Muscle layer of colon (tissue), 2 donors: ENCODE measurements around the gene SRGAP3.
A peak's percentile ranks its signal among the peaks of the same experiment; 100 is the strongest.

ENCODE experiments used
- H3K27ac ChIP-seq: one replicate; pipeline ENCODE4 v1.7.0; 2013; ENCODE audit warnings: low read depth, mild to moderate bottlenecking, low read length, moderate library complexity
- H3K27me3 ChIP-seq, 2 donors: one replicate each; pipeline ENCODE4 v1.7.0; 2013; ENCODE audit warnings: low read length in 2 of 2, mild to moderate bottlenecking in 2 of 2; ENCODE audit not compliant: insufficient read depth in 2 of 2, control insufficient read depth in 1 of 2
- H3K36me3 ChIP-seq: one replicate; pipeline ENCODE4 v1.7.0; 2013; ENCODE audit warnings: mild to moderate bottlenecking, low read length; ENCODE audit not compliant: insufficient read depth
- H3K4me1 ChIP-seq: one replicate; pipeline ENCODE4 v1.7.0; 2013; ENCODE audit warnings: mild to moderate bottlenecking, low read length; ENCODE audit not compliant: insufficient read depth
- H3K4me3 ChIP-seq, 2 donors: one replicate each; pipeline ENCODE4 v1.7.0; 2013; ENCODE audit warnings: low read length in 2 of 2, low read depth in 1 of 2, mild to moderate bottlenecking in 1 of 2, moderate library complexity in 1 of 2
- H3K9ac ChIP-seq: one replicate; pipeline ENCODE4 v1.7.0; 2013; ENCODE audit warnings: low read length
- H3K9me3 ChIP-seq: one replicate; pipeline ENCODE4 v1.7.0; 2013; ENCODE audit warnings: mild to moderate bottlenecking, low read length
- donor health status: abdominal sarcoma.
- donor health status: Adenocarcinoma of cecum.

Gene SRGAP3

GRCh38 chr3:9135930-9136525 is 113.4 kb downstream of the SRGAP3 start:
- H3K9me3 ChIP-seq = no peaks in the 10 kb centered on the region
- no peak overlapping the region for H3K27ac ChIP-seq
- H3K4me3 ChIP-seq = peak overlapping the region; percentile 20 to 47
- no peaks in the 10 kb centered on the region for H3K36me3 ChIP-seq
- H3K27me3 ChIP-seq = no peaks in the 10 kb centered on the region
- no peak overlapping the region for H3K9ac ChIP-seq
- H3K4me1 ChIP-seq = no peaks in the 10 kb centered on the region

GRCh38 chr3:9135526-9135925 is 113.9 kb downstream of the SRGAP3 start:
- Histone ChIP-seq H3K4me1 (no peaks in the 10 kb centered on the region), H3K27ac (no peak overlapping the region), H3K9me3 (no peaks in the 10 kb centered on the region), H3K27me3 (no peaks in the 10 kb centered on the region), H3K36me3 (no peaks in the 10 kb centered on the region), H3K9ac (no peak overlapping the region), H3K4me3 (no peak overlapping the region)

GRCh38 chr3:9133656-9134055 is 115.8 kb downstream of the SRGAP3 start:
- Histone ChIP-seq H3K9me3 (no peaks in the 10 kb centered on the region), H3K9ac (no peak overlapping the region), H3K36me3 (no peaks in the 10 kb centered on the region), H3K4me1 (no peaks in the 10 kb centered on the region), H3K27ac (no peak overlapping the region), H3K27me3 (no peaks in the 10 kb centered on the region), H3K4me3 (no peak overlapping the region)

- Histone ChIP-seq H3K4me1 (no peaks in the 10 kb centered on the region), H3K27ac (no peak overlapping the region), H3K36me3 (no peaks in the 10 kb centered on the region), H3K4me3 (no peak overlapping the region), H3K9me3 (no peaks in the 10 kb centered on the region), H3K9ac (no peak overlapping the region), H3K27me3 (no peaks in the 10 kb centered on the region)
Observed at GRCh38 chr3:9130345-9131305, 118.8 kb downstream of the SRGAP3 start.

GRCh38 chr3:9129365-9129764 is 120.1 kb downstream of the SRGAP3 start:
- Histone ChIP-seq H3K9me3 (no peaks in the 10 kb centered on the region), H3K27ac (no peak overlapping the region), H3K36me3 (no peaks in the 10 kb centered on the region), H3K4me3 (no peak overlapping the region), H3K27me3 (no peaks in the 10 kb centered on the region), H3K9ac (no peak overlapping the region), H3K4me1 (no peaks in the 10 kb centered on the region)

- Histone ChIP-seq H3K4me3 (no peak overlapping the region), H3K27ac (no peak overlapping the region), H3K9ac (no peak overlapping the region), H3K9me3 (no peaks in the 10 kb centered on the region), H3K27me3 (no peaks in the 10 kb centered on the region), H3K4me1 (no peaks in the 10 kb centered on the region), H3K36me3 (no peaks in the 10 kb centered on the region)
Observed at GRCh38 chr3:9125278-9125951, 124.0 kb downstream of the SRGAP3 start.

GRCh38 chr3:9124730-9125129 is 124.7 kb downstream of the SRGAP3 start:
- H3K9ac ChIP-seq = no peak overlapping the region
- no peaks in the 10 kb centered on the region for H3K9me3 ChIP-seq
- no peaks in the 10 kb centered on the region for H3K4me1 ChIP-seq
- H3K27me3 ChIP-seq = no peaks in the 10 kb centered on the region
- H3K27ac ChIP-seq = no peak overlapping the region
- no peaks in the 10 kb centered on the region for H3K36me3 ChIP-seq
- H3K4me3 ChIP-seq = no peak overlapping the region

- H3K27ac ChIP-seq = no peak overlapping the region
- H3K27me3 ChIP-seq = no peaks in the 10 kb centered on the region
- H3K36me3 ChIP-seq = no peaks in the 10 kb centered on the region
- H3K4me1 ChIP-seq = no peaks in the 10 kb centered on the region
- no peak overlapping the region for H3K9ac ChIP-seq
- no peak overlapping the region for H3K4me3 ChIP-seq
- H3K9me3 ChIP-seq = no peaks in the 10 kb centered on the region
Observed at GRCh38 chr3:9123840-9124239, 125.6 kb downstream of the SRGAP3 start.

- H3K36me3 ChIP-seq = no peaks in the 10 kb centered on the region
- no peak overlapping the region for H3K9ac ChIP-seq
- H3K4me3 ChIP-seq = no peak overlapping the region
- no peak overlapping the region for H3K27ac ChIP-seq
- H3K27me3 ChIP-seq = no peaks in the 10 kb centered on the region
- H3K4me1 ChIP-seq = no peaks in the 10 kb centered on the region
- no peaks in the 10 kb centered on the region for H3K9me3 ChIP-seq
Observed at GRCh38 chr3:9122732-9123364, 126.6 kb downstream of the SRGAP3 start.

GRCh38 chr3:9121366-9122001 is 128.0 kb downstream of the SRGAP3 start:
- no peak overlapping the region for H3K9ac ChIP-seq
- H3K9me3 ChIP-seq = no peaks in the 10 kb centered on the region
- no peak overlapping the region for H3K27ac ChIP-seq

GRCh38 chr3:9119331-9119730 is 130.1 kb downstream of the SRGAP3 start:
- Histone ChIP-seq H3K4me3 (no peak overlapping the region), H3K9ac (no peak overlapping the region), H3K4me1 (no peaks in the 10 kb centered on the region), H3K9me3 (no peaks in the 10 kb centered on the region), H3K36me3 (no peaks in the 10 kb centered on the region), H3K27ac (no peak overlapping the region), H3K27me3 (no peaks in the 10 kb centered on the region)

More at GRCh38 chr3:9121366-9122001, 128.0 kb downstream of the SRGAP3 start:
- Histone ChIP-seq H3K27me3 (no peaks in the 10 kb centered on the region), H3K36me3 (no peaks in the 10 kb centered on the region), H3K4me1 (no peaks in the 10 kb centered on the region), H3K4me3 (no peak overlapping the region)
